Stimulated activated naive CD8-positive, alpha-beta T cell treated with anti-CD3 and anti-CD28 coated beads, Interleukin-15, Interleukin-2, amounts not matched to agents 100 U/mL and 50 U/mL, for 24 hours (primary cell): ENCODE data around the gene ALKBH5.

Source experiments
- ATAC-seq: fragments of 150-1000 bp; cut with Tn5 transposase; one replicate; pipeline ENCODE4 v1.10.0; 2021
- DNase-seq: peaks from one replicate; pipeline ENCODE4 v3.0.0; 2021

ALKBH5 gene

DNA sequence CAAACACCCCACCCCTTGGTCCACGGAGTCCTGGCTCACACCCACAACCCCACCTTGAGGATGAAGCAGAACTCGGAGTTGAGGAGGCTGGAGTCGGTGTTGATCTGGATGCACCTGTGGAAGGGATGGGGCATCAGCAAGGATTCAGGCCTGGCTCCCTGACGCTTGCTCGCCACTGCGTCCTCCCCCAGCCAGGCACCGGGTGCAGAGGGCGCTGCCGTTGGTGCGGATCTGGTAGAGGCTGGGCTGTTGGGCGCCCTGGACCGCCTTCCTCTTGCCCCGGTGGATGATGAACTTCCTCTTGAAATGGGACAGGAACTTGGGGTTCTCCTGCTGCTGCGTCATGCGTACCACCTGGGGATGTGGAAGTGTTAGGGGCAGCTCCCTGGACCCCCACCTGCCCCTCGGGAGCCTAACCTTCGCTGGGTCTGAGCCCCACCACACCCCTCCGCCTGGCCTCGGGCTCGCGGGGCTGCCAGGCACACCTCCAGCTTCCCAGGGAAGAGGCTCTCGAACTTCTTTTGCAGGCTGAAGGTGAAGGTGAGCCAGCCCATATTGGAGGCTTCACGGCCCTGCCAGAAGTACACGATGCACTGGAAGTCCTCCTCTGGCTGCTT, 62.6 kb downstream of the ALKBH5 start:
- DNase-seq (no peak), ATAC-seq (no peak)

- peak; percentile 53 for DNase-seq
- peak; percentile 20 for ATAC-seq
These were observed 63.4 kb downstream of the ALKBH5 start for GRCh38 chr17:18246880-18247612.

GRCh38 chr17:18247613-18248001, 64.0 kb downstream of the ALKBH5 start:
- no peak for DNase-seq

DNA sequence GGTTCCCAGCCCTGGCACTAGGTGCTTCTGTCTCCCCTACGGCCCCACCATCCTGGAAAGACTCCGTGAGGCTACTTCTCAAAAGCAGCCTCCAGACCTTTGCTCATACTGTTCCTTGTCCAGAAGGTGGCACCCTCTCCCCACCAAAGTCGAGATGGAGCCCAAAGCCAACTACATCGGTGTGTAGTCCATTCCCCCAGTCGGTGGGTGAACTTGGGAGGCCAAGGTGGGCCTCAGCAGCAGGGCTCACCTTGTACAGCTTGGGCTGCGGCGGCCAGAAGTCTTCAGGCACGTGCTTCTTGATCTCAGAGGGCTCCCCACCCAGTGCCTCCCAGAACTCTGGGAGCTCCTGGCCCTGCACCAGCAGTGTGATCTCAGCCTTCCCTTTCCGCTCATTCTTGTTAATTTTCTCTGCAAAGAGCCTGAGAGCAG, 64.7 kb downstream of the ALKBH5 start:
- DNase-seq (peak; percentile 71), ATAC-seq (peak; percentile 45)

More at GRCh38 chr17:18247613-18248001, 64.0 kb downstream of the ALKBH5 start:
- ATAC-seq = no peak

DNA sequence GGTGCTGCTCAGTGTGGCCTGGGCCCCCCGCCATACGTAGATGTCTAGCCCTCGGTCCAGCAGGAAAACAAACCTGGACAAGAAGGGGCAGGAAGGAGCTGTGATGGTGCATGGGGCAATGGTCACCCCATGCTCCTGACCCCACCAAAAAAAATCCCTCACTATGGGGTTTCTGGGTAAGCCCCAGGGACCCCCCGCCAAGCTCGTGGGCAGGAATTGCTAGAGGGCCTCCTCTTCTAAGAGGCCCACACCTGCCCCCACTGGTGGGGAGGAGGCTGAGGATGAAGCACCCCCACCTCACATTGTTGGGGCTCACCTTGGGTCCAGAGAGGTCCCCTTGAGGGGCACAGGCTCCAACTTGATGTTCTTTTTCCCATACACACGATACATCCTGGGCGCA, 65.2 kb downstream of the ALKBH5 start:
- no peak for DNase-seq
- ATAC-seq = no peak

GRCh38 chr17:18250259-18250658, 66.6 kb downstream of the ALKBH5 start:
- DNase-seq (no peak), ATAC-seq (no peak)

DNA sequence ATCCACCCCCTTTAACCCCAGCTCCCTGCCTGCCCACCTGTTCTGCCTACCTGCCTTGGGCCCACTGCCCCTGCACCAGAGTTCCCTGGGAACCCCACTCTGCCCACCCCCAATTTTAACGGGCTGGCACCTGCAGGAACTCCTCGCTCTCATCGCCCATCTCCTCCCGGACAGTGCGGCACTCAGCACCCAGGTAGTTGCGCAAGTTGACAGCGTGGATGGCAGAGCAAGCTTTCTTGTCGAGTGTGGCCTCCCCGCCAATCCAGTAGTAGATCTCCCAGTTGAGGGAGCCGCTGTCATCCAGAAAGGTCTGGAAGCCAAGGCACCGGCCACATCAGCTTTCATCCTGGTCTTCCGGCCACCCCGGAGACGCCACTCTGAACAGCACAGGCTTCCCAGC, 67.1 kb downstream of the ALKBH5 start:
- ATAC-seq (no peak), DNase-seq (no peak)

DNA sequence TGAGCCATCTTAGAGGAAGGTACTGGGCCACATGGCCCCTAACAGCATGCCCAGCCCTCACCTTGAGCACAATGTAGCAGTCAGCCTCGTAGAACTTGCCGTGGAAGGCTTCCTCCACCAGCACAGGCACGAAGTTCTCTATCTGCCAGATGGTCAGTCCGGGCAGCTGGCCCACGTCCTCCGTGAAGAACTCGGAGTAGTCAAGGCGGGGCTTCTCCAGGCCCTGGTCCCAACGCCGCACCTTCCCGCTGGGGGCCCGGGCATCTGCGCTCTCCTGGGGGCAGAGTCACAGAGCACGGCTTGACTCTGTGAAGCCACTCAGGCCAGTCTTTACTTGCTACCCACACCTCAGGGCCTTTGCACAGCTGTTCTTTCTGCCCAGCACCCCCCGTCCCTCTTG, 67.6 kb downstream of the ALKBH5 start:
- no peak for ATAC-seq

DNA sequence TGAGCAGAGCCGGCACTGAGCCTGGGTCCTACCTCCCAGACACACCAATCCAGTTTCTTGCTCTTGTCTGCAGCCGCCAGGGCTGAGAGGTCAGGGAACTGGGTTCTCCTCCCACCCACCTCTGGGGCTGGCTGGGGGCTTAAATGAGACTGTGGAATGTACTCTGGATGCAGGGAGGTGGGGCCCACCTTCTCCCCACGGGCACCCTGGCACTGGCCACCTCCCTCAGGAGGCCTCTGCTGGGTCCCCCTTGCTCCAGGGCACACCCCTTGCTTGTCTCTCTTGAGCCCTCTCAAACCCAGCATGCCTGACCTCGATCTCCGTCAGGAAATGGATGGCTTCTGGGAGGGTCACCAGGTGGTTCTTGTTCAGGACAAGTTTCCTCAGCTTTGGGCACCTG, 68.5 kb downstream of the ALKBH5 start:
- no peak for DNase-seq
- no peak for ATAC-seq

More for the DNA sequence above, 67.6 kb downstream of the ALKBH5 start:
- DNase-seq = no peak

GRCh38 chr17:18253187-18253884, 69.7 kb downstream of the ALKBH5 start:
- no peak for ATAC-seq
- DNase-seq = no peak

- ATAC-seq (no peak), DNase-seq (no peak)
These were observed 70.6 kb downstream of the ALKBH5 start for GRCh38 chr17:18253947-18254821.

DNA sequence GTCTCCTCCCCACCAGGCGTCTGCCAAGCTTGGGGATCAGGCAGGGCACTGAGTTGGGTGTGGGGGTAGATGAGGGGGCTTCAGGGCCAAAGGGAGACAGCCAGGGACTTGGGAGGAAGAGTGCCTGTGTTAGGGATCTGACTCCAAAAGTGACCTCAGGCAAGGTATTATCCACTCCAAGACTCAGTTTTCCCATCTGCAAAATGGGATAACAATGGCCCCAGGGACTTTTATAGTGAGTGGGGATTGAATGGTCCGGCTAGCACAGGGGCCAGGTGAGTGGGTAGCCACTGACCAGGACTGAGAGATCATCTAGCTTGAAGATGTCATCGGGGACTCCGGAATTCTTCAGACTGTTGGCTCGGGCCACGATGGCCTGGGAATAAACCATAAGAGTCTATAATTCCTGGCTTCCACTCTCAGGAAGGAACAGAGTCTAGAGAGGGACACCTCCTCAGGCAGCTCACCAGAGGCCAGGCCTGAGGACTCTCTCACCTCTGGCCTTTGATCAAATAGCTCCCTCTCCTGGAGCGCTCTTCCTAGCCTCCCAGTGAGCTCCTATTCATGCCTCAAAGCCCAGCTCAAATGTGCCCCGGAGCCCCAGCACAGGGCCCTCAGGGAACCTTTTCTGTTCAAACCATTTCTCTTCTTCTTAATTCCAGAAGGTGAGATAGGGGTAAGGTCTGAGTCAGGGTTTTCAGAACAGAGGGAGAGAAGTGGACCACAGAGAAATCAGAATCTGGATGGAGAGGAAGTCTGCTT, 71.4 kb downstream of the ALKBH5 start:
- ATAC-seq = no peak
- no peak for DNase-seq

DNA sequence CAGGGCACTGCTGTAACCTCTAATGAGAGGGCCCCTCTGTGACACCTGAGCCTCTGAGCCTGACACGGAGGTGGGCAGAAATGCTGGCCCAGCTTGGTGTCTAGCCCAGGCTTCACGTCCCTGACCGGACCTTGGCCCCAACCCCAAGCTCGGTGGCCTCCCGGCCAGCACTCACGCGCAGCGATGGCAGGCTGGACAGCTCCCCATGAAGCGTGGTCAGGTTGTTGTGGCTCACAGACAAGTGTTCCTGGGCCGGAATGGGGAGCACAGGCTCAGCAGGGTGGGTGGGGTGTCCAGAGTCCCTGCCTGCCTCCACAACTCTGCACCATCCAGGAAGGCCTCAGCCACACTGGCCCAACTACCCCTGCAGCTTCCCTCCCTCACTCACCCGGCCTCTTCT, 72.7 kb downstream of the ALKBH5 start:
- ATAC-seq (no peak), DNase-seq (no peak)

GRCh38 chr17:18256776-18257175, 73.1 kb downstream of the ALKBH5 start:
- DNase-seq (no peak), ATAC-seq (no peak)

GRCh38 chr17:18257268-18257981, 73.8 kb downstream of the ALKBH5 start:
- ATAC-seq (no peak), DNase-seq (peak; percentile 38)

- DNase-seq (peak; percentile 69), ATAC-seq (peak; percentile 35)
These were observed 74.3 kb downstream of the ALKBH5 start for GRCh38 chr17:18257982-18258355.

- peak; percentile 41 for ATAC-seq
- DNase-seq = peak; percentile 70
These were observed 74.9 kb downstream of the ALKBH5 start, which contains the start of gene FLII for GRCh38 chr17:18258356-18259038. Gene FLII (minus strand): TSS chr17:18258738. CDS start chr17:18258690, 48 bp downstream.
